Anterior cingulate cortex (tissue), 58 donors: ENCODE results near the gene PAX2.
"Not testable (repeated sequence)": the region's sequence is repeated elsewhere in the genome, so short reads cannot be mapped to it uniquely, and the experiment has no call there.

ENCODE experiments used
- DNase-seq, 58 donors: peaks; one replicate each; lab custom pipeline; 2025; lab: John Stamatoyannopoulos, UW

Gene PAX2

GRCh38 chr10:100744987-100745881 lies at the start of gene PAX2:
Gene PAX2, plus strand, starts transcription at chr10:100745582. Its CDS starts 679 bp downstream, at chr10:100746261.
- no peak for DNase-seq

DNA sequence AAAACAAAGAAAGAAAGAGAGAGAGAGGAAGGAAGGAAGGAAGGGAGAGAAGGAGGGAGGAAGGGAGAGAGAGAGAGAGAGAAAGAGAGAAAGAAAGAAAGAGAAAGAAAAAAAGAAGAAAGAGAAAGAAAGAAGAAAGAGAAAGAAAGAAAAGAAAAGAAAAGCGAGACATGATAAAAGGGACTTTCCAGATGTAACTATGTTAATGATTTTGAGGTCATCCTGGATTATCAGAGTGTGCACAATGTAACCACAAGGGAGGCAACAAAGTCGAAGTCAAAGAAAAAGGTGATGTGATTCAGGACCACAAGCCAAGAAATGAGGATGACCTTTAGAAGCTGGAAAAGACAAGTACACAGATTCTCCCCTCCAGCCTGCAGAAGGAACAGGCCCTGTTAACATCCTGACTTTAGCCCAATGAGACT lies 48.9 kb upstream of the PAX2 start:
- DNase-seq, result no peak

- DNase-seq, result no peak
Observed at GRCh38 chr10:100697070-100697469, 48.3 kb upstream of the PAX2 start.

GRCh38 chr10:100697631-100698030 lies 47.8 kb upstream of the PAX2 start:
- DNase-seq, result no peak

GRCh38 chr10:100701704-100702103 lies 43.7 kb upstream of the PAX2 start:
- DNase-seq, result not testable (repeated sequence)

DNA sequence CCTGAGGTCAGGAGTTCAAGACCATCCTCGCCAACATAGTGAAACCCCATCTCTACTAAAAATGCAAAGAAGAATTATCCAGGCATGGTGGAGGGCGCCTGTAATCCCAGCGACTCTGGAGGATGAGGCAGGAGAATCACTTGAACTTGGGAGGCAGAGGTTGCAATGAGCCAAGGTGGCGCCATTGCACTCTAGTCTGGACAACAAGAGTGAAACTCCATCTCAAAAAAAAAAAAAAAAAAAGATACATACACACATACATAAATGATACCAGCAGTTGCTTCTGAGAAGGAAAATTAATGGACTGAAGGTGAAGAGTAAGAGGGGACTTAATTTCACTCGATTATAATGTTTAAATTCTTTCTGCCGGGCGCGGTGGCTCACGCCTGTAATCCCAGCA lies 40.2 kb upstream of the PAX2 start:
- no peak for DNase-seq

DNA sequence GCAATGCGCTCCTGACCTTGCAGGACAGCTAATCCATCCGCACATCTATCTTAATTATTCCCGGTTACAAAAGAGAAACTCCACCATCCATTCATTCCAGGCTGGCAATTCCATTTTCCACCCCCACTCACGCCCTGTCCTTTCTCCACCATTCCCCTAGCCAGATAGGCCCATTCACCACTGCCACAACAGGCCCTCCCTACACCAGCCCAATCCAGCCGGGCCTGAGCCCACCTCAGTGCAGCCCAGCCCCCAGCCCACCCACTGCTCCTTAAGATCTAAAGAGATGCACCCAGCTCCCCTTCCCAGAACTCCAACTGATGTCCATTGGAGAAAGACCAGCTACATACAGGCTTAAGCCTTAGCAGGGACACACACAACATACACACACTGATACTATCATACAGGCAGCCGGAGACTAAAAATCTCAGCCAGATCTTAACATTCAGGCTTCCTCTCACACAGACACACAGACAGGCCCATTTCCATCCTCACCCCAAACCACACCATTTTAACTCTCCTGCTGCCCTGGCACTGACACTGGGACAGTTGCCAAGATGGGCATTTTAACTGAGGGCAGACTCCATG lies 38.0 kb upstream of the PAX2 start:
- DNase-seq, result no peak

DNA sequence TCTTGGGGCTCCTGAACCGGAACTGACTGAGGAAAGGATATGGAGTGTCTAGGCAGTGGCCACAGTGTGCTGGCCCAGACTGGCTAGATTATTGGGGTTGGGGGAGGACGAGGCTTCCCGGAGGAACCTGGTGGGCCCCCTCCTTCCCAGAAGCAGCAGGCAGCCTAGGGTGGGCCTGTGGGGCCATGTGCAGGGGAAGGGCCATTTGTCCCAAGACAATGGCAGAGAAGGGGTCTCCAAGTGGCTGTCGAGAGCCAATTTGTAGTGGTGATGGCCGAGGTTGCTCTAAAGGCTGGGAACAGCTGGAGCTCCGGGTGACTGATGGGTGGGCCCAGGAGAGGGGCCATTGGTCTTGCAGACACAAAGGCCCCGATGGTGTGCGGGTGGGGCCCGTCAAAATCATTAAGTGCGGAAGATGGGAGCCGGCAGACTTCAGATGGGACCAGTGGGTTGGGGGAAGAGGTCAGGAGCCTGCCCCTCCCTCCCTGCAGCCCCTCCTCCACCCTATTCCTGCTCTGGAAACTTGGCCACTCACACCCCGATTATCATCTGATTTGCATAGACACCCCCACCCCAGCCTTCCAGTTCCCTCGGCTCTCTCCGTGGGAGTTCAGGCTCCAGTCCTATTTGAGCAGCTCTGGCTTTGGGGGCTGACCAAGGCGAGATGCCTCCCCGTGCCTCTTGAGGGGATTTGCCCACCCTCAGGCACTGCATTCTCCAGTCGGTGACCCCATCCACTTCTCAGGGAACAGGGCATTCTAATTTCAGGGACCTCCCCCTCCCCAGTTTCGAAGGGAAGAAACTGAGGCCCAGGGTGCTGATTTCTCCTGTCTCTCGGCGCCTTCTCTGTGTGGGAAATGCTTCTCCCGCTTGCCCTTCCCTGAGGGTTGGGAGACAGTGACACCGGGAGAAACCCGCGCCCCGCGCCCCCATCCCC lies 36.0 kb upstream of the PAX2 start:
- no peak for DNase-seq

DNA sequence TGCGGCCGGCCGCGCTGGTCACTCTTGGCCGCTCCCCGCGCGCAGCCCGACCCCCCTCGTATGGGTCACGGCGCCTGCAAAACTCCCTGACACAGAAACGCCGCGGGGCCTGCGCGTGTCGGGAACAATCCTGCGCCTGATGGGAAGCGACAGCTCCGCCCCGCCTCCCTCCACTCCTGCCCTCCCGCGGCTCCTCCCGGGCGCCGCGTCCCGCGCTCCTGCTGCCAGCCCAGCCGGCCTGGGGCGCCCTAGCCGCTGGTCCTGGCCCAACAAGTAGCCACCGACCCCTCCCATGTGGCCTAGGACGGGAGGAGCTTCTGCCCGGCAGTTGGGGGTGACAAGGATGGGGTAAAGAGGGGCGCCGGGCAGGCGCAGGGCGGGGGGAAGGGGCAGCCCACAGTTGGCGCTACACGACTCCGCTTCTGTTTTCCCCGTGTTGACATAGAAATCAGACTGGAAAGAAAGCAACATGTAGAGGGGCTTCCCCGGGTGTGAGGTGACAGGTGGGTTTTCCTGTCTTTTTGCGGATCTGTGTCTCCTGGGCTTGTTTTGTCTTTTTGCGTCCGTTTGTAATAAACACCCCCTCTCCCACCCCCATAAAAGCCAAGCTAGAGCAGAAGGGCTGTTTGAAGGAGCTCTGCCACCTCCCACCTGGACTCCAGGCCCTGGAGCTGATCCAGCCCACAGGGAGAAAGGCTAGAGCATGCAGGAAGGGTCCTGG lies 35.1 kb upstream of the PAX2 start:
- DNase-seq, result peak in 3 of 58 donors; percentile 1 to 3 (median 1)

DNA sequence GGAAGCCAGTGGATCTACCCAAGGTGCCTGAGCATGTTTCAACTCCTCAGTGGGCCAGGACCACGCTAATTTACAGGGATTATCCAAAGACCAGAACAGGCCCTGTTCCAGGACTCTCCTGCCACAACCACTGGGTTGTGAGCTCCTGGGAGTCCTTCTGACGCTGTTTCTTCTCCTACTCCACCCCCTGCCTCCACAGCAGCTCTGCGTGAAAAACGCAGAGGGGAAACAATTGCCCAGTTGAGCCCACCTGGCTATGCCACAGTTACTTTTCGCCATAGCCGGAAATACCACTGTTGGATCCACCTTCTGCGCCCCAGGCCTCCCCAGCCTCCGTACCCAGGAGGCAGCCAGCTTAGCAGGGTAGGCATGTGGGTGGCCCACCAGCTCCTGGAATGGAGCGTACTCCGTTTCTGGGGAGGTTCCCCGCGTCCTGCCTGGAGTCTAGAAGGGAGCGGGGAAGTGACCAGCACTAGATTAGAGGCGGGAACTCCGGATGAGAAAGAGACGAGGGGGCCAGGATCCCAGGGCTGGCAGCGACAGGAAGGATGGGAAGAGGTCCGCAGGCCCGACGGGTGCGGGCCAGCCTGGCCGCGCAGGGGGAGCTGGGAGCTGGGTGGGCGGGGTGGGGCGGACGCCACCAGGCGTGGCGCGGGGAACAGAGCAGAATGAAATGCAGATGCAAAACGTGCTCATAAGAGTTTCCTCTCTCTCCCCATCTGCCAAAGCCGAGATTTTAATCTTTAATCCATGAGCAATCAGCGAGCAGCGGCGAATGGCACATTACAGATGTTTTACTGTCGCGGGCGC lies 32.1 kb upstream of the PAX2 start:
- no peak for DNase-seq

- no peak for DNase-seq
Observed at GRCh38 chr10:100713859-100714565, 31.4 kb upstream of the PAX2 start.

DNA sequence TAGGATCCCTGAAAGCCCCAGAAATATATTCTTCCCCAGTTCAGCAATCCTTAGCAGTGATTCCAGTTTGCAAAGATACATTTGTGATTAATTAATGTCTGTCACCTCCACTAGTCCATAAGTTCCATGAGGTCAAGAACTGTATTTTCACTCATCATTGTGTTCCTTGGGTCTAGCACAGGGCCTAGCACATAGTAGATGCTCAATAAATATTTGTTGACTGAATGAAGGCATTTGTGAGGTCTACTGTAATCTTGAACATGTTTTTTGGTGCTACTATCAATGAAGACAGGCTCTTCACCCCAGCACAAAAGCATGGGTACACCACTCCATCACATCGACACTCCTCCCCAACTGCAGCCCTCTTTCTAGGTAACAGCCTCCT lies 30.8 kb upstream of the PAX2 start:
- no peak for DNase-seq

- DNase-seq, result no peak
Observed at GRCh38 chr10:100715101-100715444, 30.3 kb upstream of the PAX2 start.

GRCh38 chr10:100715445-100716385 lies 29.7 kb upstream of the PAX2 start:
- DNase-seq, result no peak

DNA sequence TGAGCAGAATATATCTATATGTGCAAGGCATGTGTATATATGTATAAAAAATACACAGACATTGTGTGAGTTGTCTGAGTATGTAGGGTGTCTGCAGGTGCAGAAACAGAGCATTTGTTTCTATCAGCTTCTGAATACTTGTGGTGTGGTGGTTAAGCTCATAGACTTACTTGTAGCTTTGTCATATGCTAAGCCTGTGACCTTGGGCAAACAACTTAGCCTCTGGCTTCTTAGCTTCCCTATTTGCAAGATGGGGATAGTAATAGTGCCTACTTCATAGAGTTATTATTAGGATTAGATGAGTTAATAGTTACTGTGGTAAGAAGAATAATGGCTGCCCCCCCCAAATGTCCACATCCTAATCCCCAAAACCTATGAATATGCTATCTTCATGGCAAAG lies 28.2 kb upstream of the PAX2 start:
- no peak for DNase-seq

- no peak for DNase-seq
Observed at GRCh38 chr10:100718197-100718742, 27.1 kb upstream of the PAX2 start.

DNA sequence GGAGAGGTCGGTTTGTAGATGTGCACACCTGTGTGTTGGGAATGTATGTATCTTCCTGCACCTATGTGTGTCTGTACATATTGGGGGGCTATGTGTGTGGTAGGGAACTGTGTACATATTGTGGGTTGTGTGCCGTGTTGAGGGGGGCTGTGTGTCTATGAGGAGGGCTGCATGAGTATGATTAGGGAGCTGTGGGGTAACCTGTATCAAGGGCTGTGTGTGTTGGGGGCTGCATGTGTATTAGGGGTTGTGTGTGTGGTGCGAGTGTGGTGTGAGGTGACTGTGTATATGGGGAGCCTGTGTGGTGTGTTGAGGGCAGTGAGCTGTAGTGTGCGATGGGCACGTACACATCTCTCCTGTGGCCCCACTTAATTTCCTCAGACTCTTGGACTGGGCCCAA lies 22.2 kb upstream of the PAX2 start:
- DNase-seq, result no peak
